Measurements from ENCODE around the gene SPOCK3.
"Not testable (repeated sequence)": the region's sequence is repeated elsewhere in the genome, so short reads cannot be mapped to it uniquely, and the experiment has no call there.

The SPOCK3 gene

DNA sequence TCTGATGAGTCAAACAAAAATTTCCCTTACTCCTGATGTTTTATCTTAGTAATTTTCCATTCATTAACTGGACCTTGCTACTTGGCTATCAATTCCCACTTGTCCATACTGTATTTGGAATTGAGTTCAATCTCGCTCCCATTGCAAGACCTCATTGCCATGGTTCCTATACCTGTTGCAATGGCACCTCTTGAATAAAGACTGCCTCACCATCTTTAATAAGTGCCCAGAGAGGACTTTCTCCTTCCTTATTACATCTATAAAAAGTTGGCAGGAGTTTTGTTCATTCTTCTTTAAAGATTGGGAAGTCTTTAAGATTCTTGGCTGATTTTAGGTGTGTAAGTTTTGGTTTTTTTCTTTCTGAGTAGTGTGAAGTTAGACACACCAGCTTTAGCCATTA, 397.4 kb downstream of the SPOCK3 start:
- H3K27ac Mint-ChIP-seq: no peak overlapping the region
- DNase-seq (ENCODE audit: low spot score in 2 of 2) (no peak), ATAC-seq (ENCODE audit: low read depth) (no peak)
- H3K36me3 Mint-ChIP-seq: no peaks in the 10 kb centered on the region
- peaks cover 7% of the 10 kb centered on the region for H3K9me3 Mint-ChIP-seq
- H3K4me3 Mint-ChIP-seq: no peak overlapping the region
- H3K27me3 Mint-ChIP-seq: no peaks in the 10 kb centered on the region
- no peaks in the 10 kb centered on the region for H3K4me1 Mint-ChIP-seq

DNA sequence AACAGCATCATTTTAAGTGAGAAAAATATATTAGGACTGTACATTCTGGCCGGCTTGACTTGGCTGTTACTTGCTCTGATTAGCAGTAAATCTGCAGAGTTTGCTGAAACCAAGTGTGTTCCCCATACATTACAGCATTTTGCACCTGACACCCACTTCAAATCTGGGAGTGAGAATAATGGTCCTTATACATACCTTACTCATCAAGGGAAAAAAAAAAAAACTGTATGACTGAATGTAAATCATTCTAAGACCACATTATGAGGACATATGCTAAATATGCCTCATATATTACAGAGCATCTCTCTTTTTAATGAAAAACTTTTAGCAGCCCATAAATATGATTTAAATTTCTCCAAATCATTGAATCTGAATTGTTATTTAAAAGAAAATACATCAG, 406.7 kb downstream of the SPOCK3 start:
- Mint-ChIP-seq H3K27me3 (no peaks in the 10 kb centered on the region), H3K27ac (no peak overlapping the region), H3K36me3 (no peaks in the 10 kb centered on the region), H3K9me3 (no peaks in the 10 kb centered on the region), H3K4me3 (no peak overlapping the region), H3K4me1 (no peaks in the 10 kb centered on the region)
- no peak for DNase-seq (ENCODE audit: low spot score in 2 of 2)
- ATAC-seq (ENCODE audit: low read depth): no peak

DNA sequence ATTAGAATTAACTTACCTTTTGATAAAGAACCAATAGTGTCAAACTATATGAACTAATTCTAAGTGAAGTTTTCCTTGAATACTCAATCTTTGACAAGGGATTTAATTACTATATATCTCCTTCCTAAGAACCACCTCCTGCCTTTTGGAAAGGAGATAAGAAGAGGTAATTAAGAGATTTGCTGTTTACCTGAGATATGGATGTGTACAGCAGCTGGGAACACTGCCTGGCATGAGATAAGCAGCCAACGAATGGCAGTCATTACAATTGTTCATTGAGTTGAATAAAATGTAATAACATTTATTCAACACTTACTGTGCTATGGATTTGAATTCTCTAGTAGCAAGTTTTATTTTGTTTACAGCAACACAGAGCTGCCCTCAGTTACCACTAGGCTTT, 407.1 kb downstream of the SPOCK3 start:
- Mint-ChIP-seq H3K4me1 (no peaks in the 10 kb centered on the region), H3K36me3 (no peaks in the 10 kb centered on the region), H3K9me3 (no peaks in the 10 kb centered on the region), H3K4me3 (no peak overlapping the region), H3K27me3 (no peaks in the 10 kb centered on the region), H3K27ac (no peak overlapping the region)
- DNase-seq (ENCODE audit: low spot score in 2 of 2): no peak
- no peak for ATAC-seq (ENCODE audit: low read depth)

DNA sequence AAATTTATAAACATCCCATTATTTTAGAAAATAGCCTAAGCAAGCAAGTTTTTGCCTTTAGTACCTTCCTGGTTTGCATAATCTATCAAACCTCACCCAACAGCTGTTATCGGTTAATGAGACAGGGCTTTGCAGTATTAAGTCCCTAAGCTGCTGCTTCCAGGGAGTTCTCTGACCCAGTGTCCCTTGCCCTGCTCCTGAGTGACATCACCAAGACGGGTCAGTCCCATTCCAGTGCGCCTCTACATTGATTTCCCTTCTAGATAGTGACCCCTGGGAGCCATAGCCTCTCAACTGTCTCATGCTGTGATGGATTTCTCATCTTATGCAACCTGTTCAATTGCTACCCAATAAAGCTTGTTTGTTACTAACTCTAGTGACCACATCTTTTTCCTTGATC, 410.4 kb downstream of the SPOCK3 start:
- Mint-ChIP-seq H3K27me3 (no peaks in the 10 kb centered on the region), H3K27ac (no peak overlapping the region), H3K4me1 (no peaks in the 10 kb centered on the region), H3K4me3 (no peak overlapping the region), H3K9me3 (peaks cover 3% of the 10 kb centered on the region), H3K36me3 (no peaks in the 10 kb centered on the region)
- no peak for DNase-seq (ENCODE audit: low spot score in 2 of 2)
- ATAC-seq (ENCODE audit: low read depth): no peak

DNA sequence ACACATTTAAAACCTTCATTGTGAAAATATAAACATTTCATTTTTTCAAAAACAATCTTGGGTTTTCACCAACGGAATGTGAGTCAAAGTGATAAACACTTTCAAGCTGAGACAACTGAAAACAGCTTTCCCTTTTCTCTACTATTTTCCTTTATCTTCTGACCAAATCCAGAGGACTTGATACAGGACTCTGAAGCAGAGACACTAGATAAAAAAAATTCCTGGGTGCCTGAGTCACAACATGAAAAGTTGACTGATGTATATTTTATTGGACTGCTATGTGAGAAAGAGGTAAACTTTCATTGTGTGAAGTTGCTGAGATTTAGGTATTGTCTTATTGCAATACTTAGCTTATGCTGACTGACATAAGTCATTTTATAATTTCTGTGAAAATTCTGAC, 411.2 kb downstream of the SPOCK3 start:
- no peak for DNase-seq (ENCODE audit: low spot score in 2 of 2)
- no peaks in the 10 kb centered on the region for H3K4me1 Mint-ChIP-seq
- H3K9me3 Mint-ChIP-seq: peaks cover 3% of the 10 kb centered on the region
- H3K27me3 Mint-ChIP-seq: no peaks in the 10 kb centered on the region
- H3K4me3 Mint-ChIP-seq: no peak overlapping the region
- ATAC-seq (ENCODE audit: low read depth): no peak
- no peaks in the 10 kb centered on the region for H3K36me3 Mint-ChIP-seq
- H3K27ac Mint-ChIP-seq: no peak overlapping the region

DNA sequence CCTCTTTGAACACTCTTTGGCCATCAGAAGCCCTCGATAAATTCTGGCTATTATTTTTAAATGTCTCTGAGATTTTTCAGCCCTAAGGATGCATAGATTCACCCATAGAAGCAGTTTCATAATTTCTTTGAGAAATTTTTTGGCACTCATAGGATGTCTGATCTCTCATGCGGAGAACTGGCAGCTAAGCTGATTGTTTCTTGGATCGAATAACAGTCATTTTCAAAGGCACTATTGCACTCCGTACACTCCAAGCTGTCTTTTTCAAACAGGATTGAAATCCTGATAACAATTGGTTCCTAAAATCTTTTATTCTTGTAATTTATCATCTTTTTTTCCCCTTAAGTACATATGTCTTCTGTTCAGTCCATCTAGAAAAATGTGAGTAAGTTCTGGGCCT, 411.9 kb downstream of the SPOCK3 start:
- no peaks in the 10 kb centered on the region for H3K4me1 Mint-ChIP-seq
- no peak overlapping the region for H3K4me3 Mint-ChIP-seq
- H3K36me3 Mint-ChIP-seq: no peaks in the 10 kb centered on the region
- H3K9me3 Mint-ChIP-seq: peaks cover 3% of the 10 kb centered on the region
- no peaks in the 10 kb centered on the region for H3K27me3 Mint-ChIP-seq
- no peak for ATAC-seq (ENCODE audit: low read depth)
- DNase-seq (ENCODE audit: low spot score in 2 of 2): no peak
- H3K27ac Mint-ChIP-seq: no peak overlapping the region

DNA sequence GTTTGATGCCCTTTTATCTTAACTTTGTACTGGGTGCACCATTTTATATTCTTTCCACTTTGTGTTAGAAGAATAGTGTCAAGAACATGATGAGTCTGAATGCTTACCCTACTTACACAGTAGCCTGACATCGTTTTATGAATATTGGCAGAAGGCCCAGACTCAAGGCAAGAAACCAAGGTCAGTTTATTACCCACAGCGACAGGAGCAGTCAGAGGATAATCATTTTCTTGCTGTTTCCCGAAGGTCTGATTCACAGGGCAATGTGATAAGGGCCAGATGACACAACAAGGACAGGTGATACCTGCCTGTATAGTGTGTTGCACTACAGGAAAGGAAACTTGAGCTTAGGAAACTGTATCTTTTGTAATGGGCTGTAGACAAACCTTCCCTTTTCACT, 417.4 kb downstream of the SPOCK3 start:
- Mint-ChIP-seq H3K9me3 (peaks cover 1% of the 10 kb centered on the region), H3K27me3 (no peaks in the 10 kb centered on the region), H3K4me1 (no peaks in the 10 kb centered on the region), H3K36me3 (no peaks in the 10 kb centered on the region), H3K27ac (no peak overlapping the region), H3K4me3 (no peak overlapping the region)
- no peak for DNase-seq (ENCODE audit: low spot score in 2 of 2)
- ATAC-seq (ENCODE audit: low read depth): no peak

DNA sequence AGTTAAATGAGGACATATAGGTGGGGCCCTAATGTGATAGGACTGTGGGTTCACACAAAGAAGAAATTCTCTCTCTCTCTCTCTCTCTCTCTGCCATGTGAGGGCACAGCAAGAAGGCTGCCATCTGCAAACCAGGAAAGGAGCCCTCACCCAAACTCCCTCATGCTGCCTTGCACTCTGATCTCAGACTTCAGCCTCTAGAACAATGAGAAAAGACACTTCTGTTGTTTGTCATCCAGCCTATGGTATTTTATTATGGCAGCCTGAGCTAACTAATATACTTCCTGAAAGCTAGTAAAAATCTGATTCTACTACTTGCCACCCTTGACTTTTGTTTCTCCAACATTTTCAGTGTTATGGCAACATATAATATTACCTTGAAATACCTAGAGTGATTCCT, 425.9 kb downstream of the SPOCK3 start:
- no peaks in the 10 kb centered on the region for H3K4me1 Mint-ChIP-seq
- H3K27me3 Mint-ChIP-seq: no peaks in the 10 kb centered on the region
- H3K27ac Mint-ChIP-seq: no peak overlapping the region
- no peak for DNase-seq (ENCODE audit: low spot score in 2 of 2)
- H3K36me3 Mint-ChIP-seq: no peaks in the 10 kb centered on the region
- H3K9me3 Mint-ChIP-seq: peaks cover 2% of the 10 kb centered on the region
- no peak overlapping the region for H3K4me3 Mint-ChIP-seq
- ATAC-seq (ENCODE audit: low read depth): no peak

DNA sequence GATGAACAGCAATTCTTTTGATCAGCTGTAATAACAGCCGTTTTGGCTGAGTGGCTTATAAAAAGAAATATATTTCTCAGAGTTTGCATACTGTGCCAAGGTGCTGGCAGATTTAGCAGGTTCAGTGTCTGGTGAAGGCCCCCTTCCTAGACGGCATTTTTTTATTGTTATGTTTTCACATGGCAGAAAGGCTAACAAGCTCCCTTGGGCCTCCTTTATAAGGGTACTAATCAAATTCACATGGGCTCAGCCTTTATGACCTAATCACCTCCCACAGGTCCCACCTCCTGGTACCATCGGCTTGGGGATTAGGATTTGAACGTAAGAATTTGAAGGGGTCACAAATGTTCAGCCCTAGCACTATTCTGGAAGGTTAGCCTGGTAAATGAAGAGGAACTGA, 431.9 kb downstream of the SPOCK3 start:
- no peak overlapping the region for H3K27ac Mint-ChIP-seq
- no peak overlapping the region for H3K4me3 Mint-ChIP-seq
- DNase-seq (ENCODE audit: low spot score in 2 of 2) (no peak), ATAC-seq (ENCODE audit: low read depth) (no peak)
- no peaks in the 10 kb centered on the region for H3K36me3 Mint-ChIP-seq
- H3K4me1 Mint-ChIP-seq: no peaks in the 10 kb centered on the region
- no peaks in the 10 kb centered on the region for H3K9me3 Mint-ChIP-seq
- no peaks in the 10 kb centered on the region for H3K27me3 Mint-ChIP-seq

DNA sequence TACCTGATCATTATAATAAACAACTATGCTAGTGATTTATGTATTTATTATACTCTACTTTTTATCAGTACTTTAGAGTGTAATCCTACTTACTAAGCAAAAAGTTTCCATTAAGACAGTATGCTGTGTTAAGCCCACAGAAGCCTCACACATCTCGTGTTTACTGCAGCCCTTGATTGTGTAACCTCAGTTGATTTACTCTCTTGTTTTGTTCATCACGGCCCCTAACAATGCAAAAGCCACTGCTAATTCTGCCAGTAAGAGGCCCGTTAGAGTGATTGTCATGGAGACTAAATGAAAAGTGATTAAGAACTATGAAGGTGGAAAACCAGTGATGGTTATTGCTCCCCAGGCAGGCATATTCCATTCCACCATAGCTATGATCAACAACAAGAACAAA, 436.2 kb downstream of the SPOCK3 start:
- Mint-ChIP-seq H3K27ac (no peak overlapping the region), H3K27me3 (no peaks in the 10 kb centered on the region), H3K36me3 (no peaks in the 10 kb centered on the region), H3K4me3 (no peak overlapping the region), H3K4me1 (no peaks in the 10 kb centered on the region), H3K9me3 (no peaks in the 10 kb centered on the region)
- ATAC-seq (ENCODE audit: low read depth) (no peak), DNase-seq (ENCODE audit: low spot score in 2 of 2) (no peak)

DNA sequence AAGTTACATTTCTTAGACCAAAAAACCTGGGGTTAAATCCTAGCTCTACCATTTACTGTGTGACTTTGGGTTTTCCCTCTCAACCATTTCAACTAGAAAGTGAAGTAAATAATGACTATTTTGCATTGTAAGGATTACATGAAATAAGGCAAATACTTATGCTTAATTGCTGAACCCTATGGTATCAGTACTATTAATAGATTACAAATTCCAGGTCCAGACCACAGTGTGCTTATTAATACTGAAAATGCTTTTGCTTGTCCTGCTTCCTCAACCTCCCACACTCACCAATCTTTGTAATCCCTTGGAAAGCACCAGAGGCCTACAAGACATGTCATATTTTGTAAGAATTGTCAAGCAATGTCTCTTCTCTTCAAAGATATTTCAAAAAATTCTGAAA, 456.5 kb downstream of the SPOCK3 start:
- Mint-ChIP-seq H3K36me3 (no peaks in the 10 kb centered on the region), H3K4me3 (no peak overlapping the region), H3K4me1 (no peaks in the 10 kb centered on the region), H3K9me3 (peaks cover 8% of the 10 kb centered on the region), H3K27me3 (no peaks in the 10 kb centered on the region), H3K27ac (no peak overlapping the region)
- ATAC-seq (ENCODE audit: low read depth): no peak
- DNase-seq (ENCODE audit: low spot score in 2 of 2): no peak

DNA sequence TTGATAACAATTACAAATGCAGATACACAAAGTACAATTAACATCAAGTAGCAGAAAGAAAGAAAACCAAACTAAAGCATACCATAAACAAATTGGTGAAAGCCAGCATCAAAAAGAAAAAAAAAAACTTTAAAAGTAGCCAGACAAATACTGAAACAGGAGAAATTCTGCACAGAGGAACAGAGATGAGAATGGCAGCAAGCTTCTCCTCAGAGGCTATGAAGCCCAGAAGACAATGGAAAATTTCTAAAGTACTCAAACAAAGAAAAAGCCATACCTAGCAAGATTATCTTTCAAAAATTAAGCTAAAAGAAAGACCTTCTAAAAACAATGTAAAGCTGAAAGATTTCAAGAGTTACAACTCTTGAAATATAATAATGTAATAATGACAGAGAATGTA, 471.3 kb downstream of the SPOCK3 start:
- H3K27ac Mint-ChIP-seq: no peak overlapping the region
- no peak overlapping the region for H3K4me3 Mint-ChIP-seq
- DNase-seq (ENCODE audit: low spot score in 2 of 2): no peak
- ATAC-seq (ENCODE audit: low read depth): no peak
- H3K27me3 Mint-ChIP-seq: no peaks in the 10 kb centered on the region
- no peaks in the 10 kb centered on the region for H3K36me3 Mint-ChIP-seq
- H3K9me3 Mint-ChIP-seq: peaks cover 11% of the 10 kb centered on the region
- no peaks in the 10 kb centered on the region for H3K4me1 Mint-ChIP-seq

DNA sequence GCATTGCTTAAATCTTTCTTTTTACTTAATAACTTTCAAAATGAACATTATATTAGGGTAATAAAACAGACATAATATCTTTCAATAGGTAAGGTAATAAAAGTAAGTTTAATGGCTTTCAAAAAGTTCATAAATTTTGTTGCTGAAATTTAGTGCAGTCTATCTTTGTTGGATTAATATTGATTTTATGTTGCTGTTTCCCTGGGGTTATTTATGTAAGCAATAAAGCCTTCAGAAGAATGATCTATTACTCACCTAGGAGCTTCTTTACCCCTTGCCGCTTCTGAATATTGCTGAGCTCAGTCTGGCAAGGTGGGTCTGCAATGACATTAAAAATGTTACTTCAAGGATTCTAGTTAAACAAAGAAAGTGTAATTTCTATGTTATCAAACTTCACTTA, 492.6 kb downstream of the SPOCK3 start:
- H3K27ac Mint-ChIP-seq: no peak overlapping the region
- H3K4me1 Mint-ChIP-seq: no peaks in the 10 kb centered on the region
- no peak overlapping the region for H3K4me3 Mint-ChIP-seq
- H3K27me3 Mint-ChIP-seq: no peaks in the 10 kb centered on the region
- DNase-seq (ENCODE audit: low spot score in 2 of 2): no peak
- no peaks in the 10 kb centered on the region for H3K36me3 Mint-ChIP-seq
- ATAC-seq (ENCODE audit: low read depth): no peak
- H3K9me3 Mint-ChIP-seq: peaks cover 5% of the 10 kb centered on the region

DNA sequence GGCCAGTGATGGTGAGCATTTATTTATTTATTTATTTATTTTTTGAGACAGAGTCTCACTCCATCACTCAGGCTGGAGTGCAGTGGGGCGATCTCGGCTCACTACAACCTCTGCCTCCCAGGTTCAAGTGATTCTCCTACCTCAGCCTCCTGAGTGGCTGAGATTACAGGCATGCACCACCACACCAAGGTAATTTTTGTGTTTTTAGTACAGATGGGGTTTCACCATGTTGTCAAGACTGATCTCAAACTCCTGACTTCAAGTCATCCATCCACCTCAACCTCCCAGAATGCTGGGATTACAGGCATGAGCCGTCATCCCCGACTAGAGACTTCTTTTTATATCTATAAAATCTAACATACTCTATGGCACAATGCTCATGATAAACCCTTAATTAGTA, 495.1 kb downstream of the SPOCK3 start:
- H3K4me1 Mint-ChIP-seq; H3K36me3 Mint-ChIP-seq; H3K9me3 Mint-ChIP-seq; H3K27me3 Mint-ChIP-seq; ATAC-seq (ENCODE audit: low read depth); H3K27ac Mint-ChIP-seq; H3K4me3 Mint-ChIP-seq; DNase-seq (ENCODE audit: low spot score in 2 of 2): not testable (repeated sequence)

DNA sequence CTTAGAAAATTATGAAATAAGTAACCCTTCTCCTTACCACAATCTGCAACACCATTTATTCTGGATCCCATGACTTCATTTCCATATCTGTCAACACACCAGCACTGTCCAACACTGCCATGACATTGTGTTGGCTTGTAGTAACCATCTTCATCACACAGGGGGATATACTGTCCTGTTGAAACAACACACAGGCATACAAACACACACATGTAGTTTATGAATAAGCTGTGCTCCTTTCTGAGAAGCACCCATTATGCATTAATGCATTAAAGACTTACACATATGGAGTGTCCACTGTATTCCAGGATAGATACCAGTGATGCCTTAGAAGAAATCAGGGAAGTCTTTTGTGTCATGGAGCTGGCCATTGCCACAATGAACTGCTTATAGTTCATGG, 496.9 kb downstream of the SPOCK3 start:
- Mint-ChIP-seq H3K36me3 (no peaks in the 10 kb centered on the region), H3K9me3 (no peaks in the 10 kb centered on the region), H3K27me3 (no peaks in the 10 kb centered on the region), H3K4me1 (no peaks in the 10 kb centered on the region), H3K27ac (no peak overlapping the region), H3K4me3 (no peak overlapping the region)
- no peak for DNase-seq (ENCODE audit: low spot score in 2 of 2)
- no peak for ATAC-seq (ENCODE audit: low read depth)

DNA sequence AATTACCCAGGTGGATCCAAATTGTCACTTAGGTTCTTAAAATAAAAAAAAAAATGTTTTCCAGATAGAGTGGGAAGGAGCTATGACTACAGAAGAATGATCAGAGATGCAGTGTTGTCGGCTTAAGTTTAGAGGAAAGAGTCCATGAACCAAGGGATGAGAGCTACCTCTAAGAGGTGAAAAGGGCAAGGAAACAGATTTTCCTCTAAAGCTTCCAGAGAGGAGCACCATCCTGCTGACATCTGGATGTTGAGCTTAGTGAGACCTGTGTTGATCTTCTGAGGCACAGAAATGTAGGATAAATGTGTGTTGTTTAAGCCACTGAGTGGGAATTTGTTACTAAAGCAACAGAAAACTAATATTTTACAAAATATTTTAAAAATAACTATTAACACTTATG, 498.7 kb downstream of the SPOCK3 start:
- Mint-ChIP-seq H3K4me1 (no peaks in the 10 kb centered on the region), H3K36me3 (no peaks in the 10 kb centered on the region), H3K9me3 (no peaks in the 10 kb centered on the region), H3K27ac (no peak overlapping the region), H3K27me3 (no peaks in the 10 kb centered on the region), H3K4me3 (no peak overlapping the region)
- DNase-seq (ENCODE audit: low spot score in 2 of 2) (no peak), ATAC-seq (ENCODE audit: low read depth) (no peak)

Data from memory B cell (primary cell).